ENCODE measurements around the gene SLC24A4.
A peak's percentile ranks its signal among the peaks of the same experiment; 100 is the strongest.

Gene SLC24A4

DNA sequence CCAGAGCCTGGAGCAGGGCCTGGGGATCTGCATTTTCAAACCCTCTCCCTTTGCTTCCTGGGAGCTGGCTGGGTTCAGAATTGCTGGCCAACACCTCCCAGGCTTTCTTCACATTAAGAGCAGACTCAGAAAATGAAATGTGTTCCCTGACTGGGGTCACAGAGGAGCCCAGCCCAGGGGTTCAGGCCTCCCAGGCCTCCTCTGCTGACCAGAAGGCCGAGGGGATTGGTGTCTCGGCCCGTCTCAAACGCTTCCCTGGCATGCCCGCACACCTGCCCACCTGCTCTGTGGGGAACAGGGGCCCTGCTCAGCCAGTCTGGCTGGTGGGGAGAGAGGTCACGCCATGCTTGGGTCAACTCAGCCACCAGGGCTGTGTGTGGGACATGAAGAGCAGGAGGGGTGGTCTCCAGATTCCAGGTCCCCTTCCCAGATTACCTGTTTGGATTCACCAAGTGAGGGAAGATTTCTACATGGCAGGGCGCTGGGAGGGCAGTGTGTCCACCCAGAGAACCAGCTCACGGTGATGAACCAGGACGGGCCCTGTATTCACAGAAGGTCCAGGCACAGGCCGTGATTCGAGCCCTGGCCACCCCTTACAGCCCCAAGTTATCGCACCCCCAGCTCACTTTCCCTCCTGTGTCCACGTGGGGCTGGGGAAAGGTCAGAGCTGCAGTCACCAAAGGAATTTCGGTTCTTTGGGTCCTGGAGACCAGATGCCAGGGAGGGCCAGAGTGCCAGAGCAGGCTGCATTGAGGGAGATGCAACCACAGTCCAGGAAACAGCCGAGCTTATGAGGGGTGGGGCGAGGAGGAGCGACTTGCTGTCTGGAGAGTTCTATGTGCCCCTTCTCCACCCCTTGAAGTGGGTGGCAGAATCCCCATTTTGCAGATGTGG is 135.4 kb downstream of the SLC24A4 start:
- ATAC-seq (no peak), DNase-seq (no peak)

DNA sequence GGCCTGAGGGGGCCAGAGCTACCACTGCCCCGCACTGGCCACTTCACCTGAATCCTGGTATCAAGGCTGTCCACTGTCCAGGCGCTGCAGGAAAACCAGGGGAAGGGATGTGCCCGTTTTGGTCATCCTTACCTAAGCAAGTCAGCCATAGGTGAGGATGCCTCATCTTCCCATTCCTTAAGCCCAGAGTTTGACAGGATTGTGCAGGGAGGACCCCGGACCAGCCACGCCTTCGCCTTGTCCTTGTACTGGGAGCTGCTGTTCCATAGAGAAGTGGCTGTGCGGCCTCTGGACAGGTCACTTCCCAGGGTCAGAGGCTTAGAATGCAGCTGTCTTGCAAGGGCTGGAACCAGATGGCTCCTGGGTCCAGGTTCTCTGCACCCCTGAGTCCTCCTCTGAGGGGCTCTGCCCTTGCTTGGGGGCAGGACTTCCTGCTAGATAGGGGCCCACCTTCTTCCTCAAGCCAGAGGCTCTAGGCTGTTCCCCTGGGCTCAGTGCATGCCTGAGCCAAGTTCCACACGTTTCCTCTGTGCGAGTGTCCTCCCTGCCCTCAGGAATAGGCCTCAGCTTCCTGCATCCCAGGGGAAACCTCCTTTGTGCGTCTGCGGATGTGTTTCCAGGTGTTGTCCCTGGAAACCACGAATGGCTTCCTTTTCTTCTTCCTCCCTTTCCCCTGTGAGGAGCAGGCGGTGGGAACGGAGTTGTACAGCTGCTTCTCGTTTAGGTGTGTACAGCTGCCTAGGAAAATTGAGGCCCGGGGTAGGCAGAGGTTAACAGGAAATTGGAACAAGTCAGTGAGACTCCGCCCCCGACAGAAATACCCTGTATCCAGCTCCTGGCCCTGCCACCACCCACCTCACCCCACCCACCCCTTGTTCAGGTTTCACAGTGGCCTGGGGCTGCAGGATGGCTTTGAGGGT is 136.3 kb downstream of the SLC24A4 start:
- DNase-seq = no peak

DNA sequence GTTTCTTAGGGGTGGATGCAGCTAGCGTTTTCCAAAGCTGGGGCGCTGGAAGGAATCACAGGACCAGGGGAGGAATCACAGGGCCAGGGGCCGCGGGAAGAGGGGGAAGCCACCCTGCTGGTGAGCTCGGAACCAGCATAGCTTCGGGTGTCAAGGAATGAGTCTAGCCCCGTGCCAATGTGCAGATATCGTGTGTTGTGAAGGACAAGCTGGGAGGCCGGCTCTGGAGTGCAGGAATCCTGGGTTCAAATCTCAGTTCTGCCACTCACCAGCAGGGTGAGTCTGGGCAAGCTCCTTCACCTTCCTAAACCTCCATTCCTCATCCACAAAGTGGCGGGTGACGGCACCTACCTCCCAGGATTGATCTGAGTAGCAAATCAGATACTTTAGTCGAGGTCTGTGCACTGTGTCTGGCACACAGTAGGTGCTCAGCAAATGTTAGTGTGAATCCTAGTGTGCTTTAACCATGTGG is 137.0 kb downstream of the SLC24A4 start:
- DNase-seq (no peak), ATAC-seq (no peak)

More for the DNA sequence above, 136.3 kb downstream of the SLC24A4 start:
- ATAC-seq = no peak

DNA sequence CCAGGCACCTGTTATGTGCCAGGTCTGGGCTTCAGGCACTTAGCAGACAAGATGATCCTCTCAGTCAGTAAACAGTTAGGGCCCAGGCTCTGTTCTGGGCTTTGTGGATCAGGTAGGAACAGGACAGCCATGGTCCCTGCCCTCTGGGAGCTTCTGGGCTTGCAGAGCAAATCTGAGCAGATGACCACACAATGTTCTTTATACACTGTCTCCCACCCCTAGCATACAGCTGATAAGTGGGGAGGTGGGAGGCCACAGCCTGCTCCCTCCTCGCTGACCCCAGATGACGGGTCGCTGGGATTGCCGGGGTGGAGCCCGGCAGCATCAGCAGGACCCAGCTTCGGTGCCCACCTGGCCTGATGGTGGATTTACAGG is 137.6 kb downstream of the SLC24A4 start:
- no peak for DNase-seq
- no peak for ATAC-seq

DNA sequence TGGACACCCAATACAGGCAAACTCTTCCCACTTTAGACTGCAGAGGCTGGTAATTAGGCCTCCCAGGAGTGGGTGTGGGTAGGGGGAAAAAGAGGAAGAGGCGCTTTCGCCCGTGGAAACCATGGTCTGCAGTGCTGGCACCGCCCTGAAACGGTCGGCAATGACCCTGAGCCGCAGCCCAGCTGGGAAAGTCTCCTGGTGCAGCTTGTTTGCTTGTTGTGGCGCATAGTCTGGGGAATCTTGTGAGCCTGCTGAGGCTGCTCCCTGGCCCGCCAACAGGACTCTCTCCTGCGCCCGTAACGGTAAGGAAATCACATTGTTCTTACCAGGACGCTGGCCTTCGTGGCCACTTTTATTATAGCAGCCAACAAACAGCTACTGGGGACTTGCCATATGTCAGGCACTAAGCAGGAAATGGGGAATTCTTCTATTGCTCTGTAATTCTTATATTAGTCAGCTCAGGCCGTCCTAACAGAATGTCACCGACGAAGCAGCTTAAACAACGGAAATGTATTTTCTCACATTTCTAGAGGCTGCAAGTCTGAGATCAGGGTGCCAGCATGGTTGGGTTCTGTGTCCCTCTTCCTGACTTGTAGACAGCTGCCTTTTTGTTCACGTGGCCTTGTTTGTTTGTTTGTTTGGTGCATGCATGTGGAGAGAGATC is 138.1 kb downstream of the SLC24A4 start:
- DNase-seq = no peak
- ATAC-seq = peak; percentile 58

DNA sequence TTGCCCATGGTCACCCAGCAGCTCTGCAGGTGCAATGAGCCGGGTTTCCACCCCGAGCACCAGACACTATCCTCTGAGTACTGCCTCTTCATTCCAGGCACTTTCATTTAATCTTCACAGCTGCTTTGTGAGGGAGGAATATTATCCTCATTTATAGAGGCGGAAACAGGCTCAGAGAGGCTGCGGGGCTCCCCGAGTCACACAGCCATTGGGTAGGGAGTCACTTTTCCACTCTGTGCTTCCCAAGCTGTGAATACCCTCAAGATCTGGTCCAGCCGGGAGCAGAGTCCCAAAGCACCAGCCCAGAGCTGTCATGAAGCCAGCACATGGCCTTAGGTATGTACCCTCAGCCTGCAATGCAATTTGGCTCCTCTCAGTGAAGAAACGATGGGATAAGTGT is 138.9 kb downstream of the SLC24A4 start:
- DNase-seq (no peak), ATAC-seq (no peak)

DNA sequence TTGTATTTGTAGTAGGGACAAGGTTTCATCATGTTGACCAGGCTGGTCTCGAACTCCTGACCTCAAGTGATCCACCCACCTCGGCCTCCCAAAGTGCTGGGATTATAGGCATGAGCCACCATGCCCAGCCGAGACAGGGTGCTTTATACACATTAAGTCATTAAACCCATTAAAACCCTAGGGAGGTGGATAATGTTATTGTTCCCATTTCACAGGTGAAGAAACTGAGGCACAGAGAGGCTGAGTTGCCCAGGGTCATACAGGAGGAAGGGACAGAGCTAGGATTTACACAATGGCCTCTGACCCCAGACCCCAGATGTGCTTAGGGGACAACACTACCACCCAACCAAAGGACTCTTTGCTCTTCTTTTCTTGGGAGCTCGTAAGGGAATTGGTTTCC is 139.6 kb downstream of the SLC24A4 start:
- ATAC-seq (no peak), DNase-seq (no peak)

DNA sequence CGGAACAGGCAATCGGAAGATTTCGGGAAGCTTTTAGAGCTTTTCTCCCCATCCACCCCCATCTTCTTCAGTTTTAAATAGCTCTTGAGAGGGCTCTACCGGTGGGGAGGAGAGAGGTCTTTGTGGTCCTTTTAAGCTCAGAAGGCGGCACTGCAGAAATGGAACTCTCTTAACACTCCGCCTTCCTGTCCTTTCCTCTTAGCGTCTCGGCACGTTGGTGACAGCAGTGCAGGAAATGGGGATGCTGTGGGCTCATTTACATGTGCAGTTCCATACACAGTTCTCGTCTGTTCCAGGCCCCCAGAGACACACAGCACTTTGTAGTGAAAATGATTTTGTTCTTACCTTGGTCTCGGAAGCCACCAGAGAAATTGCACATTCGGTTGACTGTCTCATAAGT is 140.2 kb downstream of the SLC24A4 start:
- no peak for DNase-seq
- no peak for ATAC-seq

DNA sequence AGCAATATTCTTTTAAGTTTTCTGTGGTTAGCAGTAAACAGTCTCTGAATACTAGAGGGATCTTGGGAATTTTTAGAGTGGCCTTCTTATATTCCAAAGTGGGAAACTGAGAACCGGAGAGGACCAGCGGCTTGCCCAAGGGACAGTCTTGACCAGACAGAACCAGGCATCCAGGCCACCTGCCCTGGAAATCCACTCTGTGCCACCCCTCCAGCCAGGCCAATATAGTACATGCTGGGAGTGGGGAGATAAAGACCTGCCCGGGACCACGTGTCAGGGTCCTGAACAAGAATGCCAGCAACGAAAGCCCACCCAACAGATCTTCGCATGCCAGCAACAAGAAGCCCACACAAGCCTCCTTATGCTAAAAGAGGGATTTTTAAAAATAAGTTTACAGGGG is 141.2 kb downstream of the SLC24A4 start:
- DNase-seq (no peak), ATAC-seq (no peak)

DNA sequence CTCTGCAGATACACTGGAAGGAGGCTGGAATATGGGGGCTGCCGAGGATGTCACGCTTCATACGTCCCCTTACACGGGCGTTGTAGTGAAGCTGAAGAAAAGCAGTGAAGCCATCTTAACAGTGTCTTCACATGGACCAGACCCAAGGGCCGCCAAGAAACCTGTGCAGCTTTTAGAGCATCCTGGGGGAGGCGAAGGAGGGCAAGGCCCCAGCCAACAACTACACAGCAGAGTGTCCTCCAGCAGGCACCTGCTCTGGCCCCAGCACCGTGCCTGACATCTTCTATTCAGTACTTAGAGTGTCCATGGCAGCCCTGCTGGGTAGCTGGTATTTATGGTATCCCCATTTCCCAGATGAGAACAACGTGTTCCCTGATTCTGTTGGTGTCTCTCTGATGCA is 141.8 kb downstream of the SLC24A4 start:
- ATAC-seq (no peak), DNase-seq (no peak)

DNA sequence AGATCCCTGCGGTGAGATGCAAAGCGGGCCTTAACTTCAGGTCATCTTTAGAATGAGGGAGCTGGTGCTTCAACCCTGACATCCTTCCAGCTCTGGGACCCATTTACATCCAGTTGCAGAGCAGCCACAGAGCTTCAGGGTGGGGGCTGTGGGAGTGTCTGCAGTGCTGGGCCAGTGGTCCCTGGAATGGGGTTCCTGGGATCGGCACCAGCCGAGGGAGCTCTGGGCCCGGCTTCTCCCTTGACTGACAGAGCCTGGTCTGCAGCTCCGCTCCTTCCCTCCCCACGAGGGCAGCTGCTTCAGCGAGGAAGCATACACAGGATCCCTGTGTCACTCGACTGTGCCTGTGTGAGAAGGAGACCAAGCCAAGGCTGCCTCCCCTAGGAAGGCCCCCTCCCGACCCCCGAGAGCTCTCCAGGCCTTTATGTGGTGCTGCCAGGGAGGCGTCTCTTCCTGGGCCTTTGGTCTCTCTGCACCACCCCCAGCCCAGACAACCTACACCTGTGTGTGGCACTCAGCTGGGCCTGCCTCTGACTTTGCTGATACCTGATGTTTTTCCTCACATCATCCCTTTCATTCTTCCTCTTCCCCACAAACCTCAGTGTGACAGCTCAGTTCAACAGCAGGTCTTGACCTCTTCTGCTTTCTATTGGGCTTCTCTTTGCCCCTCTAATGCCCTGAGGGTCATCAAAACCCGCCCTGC is 142.5 kb downstream of the SLC24A4 start:
- ATAC-seq (no peak), DNase-seq (no peak)

DNA sequence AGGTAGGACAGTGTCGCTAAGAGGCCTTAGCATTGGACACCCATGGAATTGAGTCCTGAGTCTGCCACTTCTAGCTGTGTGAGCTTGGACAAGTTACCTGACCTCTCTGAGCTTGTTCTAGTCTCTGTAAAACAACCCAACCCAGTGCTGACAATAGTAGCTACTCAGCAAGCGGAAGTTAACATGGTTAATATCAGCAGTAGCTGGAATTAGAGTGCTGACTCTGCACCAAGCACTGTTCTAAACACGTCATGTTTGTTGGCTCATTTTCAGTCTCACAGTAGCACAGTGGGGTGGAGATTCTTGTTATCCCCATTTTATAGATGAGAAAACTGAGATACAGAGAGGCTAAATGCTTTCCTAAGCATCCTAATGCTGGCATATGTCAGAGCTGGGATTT is 143.1 kb downstream of the SLC24A4 start:
- DNase-seq (no peak), ATAC-seq (no peak)

DNA sequence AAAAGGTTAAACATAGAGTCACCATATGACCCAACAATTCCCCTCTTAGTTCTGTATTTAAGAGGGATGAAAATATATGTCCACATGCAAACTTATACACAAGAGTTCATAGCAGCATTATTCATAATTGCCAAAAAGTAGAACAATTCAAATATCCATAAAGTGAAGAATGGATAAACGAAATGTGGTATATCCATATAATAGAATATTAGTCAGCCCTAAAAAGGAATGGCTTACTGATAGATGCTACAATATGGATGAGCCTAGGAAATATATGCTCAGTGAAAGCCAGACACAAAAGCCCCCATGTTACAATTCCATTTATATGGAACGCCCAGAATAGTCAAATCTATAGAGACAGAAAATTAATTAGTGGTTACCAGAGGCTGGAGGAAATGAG is 146.6 kb downstream of the SLC24A4 start:
- ATAC-seq = no peak
- no peak for DNase-seq

DNA sequence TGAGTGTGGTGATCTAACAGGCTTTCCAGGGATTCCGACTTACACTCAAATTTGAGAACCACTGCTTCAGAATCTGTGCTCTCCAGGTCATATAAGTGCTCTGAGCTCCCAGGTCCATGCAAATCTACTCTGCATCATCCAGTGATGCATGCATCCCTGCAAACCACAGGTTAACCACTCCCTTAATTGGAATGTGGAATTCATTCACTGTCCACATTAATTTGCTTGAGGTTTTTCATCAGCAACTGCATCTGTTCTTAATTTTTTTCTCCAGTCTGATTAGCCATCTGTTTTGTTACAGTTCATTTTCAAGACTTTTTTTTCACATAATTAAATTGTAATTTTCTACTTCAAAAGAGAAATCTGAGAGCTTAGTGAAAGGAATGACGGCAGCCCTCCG is 147.2 kb downstream of the SLC24A4 start:
- DNase-seq (no peak), ATAC-seq (no peak)

DNA sequence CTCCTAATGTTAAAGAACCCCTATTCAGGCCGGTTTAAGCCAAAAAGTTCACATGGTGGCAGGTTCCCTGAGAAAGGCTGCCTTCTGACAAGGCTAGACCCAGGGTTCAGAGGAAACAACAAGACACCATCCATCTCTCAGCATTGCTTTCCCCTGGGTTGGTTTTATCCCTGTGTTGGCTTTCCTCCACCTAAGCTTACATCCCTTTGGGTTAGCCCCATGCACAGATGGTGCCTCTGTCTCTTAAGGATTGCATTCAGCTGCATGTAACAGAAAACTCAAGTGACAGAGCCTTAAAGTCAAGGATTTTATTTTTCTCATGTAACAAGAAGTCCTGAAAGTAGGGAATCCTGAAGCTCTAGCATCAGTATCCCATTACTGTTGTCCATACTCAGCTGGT is 147.8 kb downstream of the SLC24A4 start:
- DNase-seq (no peak), ATAC-seq (no peak)

DNA sequence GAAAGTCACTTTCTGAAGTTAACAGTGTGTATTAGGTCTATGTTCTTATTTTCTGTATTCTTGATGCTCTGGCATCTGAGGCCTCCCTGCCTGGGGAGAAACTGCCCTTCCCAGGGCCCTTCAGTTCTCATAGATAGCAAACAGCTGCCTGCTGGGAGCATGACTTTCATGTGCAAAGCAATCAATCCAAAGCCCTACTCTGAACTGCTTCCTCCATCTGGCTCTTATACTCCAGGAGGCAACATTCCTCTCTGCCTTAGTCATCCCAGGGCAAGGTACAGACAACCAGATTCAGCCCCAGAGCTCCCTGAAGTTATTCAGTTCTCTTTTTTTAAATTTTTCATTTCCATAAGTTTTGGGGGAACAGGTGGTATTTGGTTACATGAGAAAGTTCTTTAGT is 149.0 kb downstream of the SLC24A4 start:
- DNase-seq (no peak), ATAC-seq (no peak)

DNA sequence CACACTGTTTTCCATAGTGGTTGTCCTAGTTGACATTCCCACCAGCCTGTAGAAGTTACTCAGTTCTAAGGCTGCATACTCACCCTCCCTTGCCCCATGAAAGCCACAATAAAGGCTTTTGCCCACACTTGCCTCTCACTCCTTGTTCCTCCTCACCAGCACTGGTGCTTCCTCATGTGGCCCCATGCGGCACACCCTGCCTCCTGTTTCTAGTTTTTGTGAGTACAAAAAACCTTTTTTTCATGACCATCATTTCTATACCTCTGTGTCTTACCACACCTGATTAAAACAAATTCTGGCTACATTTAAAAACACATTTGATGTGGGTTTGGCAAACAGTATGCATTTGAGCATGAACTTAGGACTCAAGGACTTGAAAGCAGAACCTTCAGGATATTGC is 149.9 kb downstream of the SLC24A4 start:
- ATAC-seq (no peak), DNase-seq (no peak)

DNA sequence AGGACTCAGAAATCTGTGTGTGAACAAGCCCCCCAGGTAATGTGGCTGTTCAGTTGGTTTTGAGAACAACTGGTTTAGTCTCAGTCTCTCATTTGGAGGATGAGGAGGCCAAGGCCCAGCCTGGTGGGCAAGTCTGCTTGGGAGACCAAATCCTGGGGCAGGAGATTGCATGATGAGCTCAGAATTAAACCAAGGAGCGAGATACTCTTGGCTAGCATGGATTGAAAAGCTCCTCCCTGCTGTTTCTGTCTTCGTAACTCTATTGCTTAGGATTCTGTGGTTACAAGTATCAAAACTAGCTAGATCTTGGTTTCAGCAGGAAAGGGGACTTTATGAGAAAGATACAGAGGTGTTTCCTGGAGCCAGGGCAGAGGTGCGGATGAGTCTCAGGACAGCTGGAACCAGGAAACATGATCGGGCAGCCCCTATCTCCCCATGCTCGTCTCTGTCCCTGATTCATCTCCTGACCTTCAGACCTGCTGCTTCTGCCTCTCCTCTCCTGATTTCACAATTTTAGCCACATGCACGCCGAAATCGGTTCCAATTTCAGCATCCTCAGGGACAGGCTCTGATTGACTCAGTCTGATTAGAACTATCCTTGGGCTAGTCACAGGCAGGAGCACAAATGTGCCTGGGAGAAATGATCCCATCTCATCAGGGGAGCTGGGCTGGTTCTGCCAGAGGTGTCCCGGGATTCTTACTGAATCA is 150.4 kb downstream of the SLC24A4 start:
- DNase-seq (no peak), ATAC-seq (no peak)

DNA sequence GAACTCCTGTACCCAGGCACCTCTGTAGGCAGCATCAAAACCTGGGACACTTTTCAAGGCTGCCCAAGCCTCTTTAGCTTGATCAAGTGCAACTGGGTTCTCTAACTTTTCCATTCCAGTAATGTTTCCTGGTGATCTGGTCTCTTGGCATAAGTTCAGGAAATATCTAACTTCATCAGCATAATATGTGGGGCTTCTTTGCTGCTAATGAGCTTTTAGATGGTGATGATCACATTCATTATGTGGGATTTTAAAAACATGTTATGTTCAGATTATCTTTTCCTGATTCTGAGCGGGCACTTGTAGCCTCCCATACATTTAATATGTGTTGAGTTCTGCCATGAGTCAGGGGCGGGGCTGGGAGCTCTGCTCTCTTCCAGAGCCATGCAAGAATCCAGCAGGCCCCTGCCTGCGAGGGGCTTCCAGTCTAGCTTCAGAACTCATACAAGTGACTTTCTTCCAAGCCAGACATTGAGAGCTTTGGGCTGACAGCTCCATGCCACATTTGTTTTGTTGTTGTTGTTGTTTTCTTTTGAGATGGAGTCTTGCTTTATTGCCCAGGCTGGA is 151.1 kb downstream of the SLC24A4 start:
- DNase-seq = no peak

DNA sequence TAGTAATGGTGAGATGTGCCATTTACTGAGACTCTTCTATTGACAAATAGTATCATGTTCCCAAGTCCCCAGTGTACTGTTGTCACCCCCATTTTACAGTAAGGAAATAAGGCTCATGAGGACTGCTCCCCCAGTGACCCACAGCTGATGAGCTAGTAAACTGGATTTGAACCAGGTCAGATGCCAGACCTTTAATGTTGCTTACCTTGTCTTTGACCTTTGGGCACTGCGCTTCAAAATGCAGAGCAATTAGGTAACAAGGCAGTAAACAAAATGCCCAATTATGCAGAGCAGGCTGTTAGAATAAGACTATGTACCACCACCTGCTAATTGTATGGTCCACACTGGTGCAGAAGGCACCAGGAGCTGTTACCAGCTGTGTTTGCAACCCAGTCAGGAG is 152.1 kb downstream of the SLC24A4 start:
- ATAC-seq (no peak), DNase-seq (no peak)

More for the DNA sequence above, 151.1 kb downstream of the SLC24A4 start:
- no peak for ATAC-seq
